ENCODE data around the gene MIX23.
A peak's percentile ranks its signal among the peaks of the same experiment; 100 is the strongest.

MIX23 gene

GRCh38 chr3:122350814-122351418, 32.1 kb downstream of the MIX23 start:
- Histone ChIP-seq H3K9me3 (ENCODE audit: control insufficient read depth, low read length) (no peaks in the 10 kb centered on the region), H3K4me1 (ENCODE audit: control insufficient read depth, insufficient read depth, low read length) (peaks cover 7% of the 10 kb centered on the region), H3K4me3 (ENCODE audit: low read length) (no peak overlapping the region)

GRCh38 chr3:122349171-122349570, 33.9 kb downstream of the MIX23 start:
- Histone ChIP-seq H3K9me3 (ENCODE audit: control insufficient read depth, low read length) (no peaks in the 10 kb centered on the region), H3K4me3 (ENCODE audit: low read length) (no peak overlapping the region), H3K4me1 (ENCODE audit: control insufficient read depth, insufficient read depth, low read length) (peaks cover 4% of the 10 kb centered on the region), H3K27me3 (replicated peaks; ENCODE audit: control insufficient read depth, insufficient read depth, low read length) (no peaks in the 10 kb centered on the region), H3K36me3 (ENCODE audit: control insufficient read depth, insufficient read depth, low read length, severe bottlenecking) (no peaks in the 10 kb centered on the region), H3K9ac (ENCODE audit: low read length) (no peak overlapping the region)
- no peak for DNase-seq (ENCODE audit: low read depth)

More at GRCh38 chr3:122350814-122351418, 32.1 kb downstream of the MIX23 start:
- DNase-seq (ENCODE audit: low read depth): peak; percentile 43
- H3K36me3 ChIP-seq (ENCODE audit: control insufficient read depth, insufficient read depth, low read length, severe bottlenecking): no peaks in the 10 kb centered on the region
- no peak overlapping the region for H3K9ac ChIP-seq (ENCODE audit: low read length)
- no peaks in the 10 kb centered on the region for H3K27me3 ChIP-seq (replicated peaks; ENCODE audit: control insufficient read depth, insufficient read depth, low read length)

GRCh38 chr3:122343654-122344053, 39.4 kb downstream of the MIX23 start:
- Histone ChIP-seq H3K9ac (ENCODE audit: low read length) (no peak overlapping the region), H3K36me3 (ENCODE audit: control insufficient read depth, insufficient read depth, low read length, severe bottlenecking) (no peaks in the 10 kb centered on the region), H3K4me3 (ENCODE audit: low read length) (no peak overlapping the region), H3K9me3 (ENCODE audit: control insufficient read depth, low read length) (peaks cover 9% of the 10 kb centered on the region), H3K27me3 (replicated peaks; ENCODE audit: control insufficient read depth, insufficient read depth, low read length) (no peaks in the 10 kb centered on the region), H3K4me1 (ENCODE audit: control insufficient read depth, insufficient read depth, low read length) (no peaks in the 10 kb centered on the region)
- DNase-seq (ENCODE audit: low read depth): no peak

GRCh38 chr3:122342803-122343202, 40.2 kb downstream of the MIX23 start:
- H3K4me1 ChIP-seq (ENCODE audit: control insufficient read depth, insufficient read depth, low read length): no peaks in the 10 kb centered on the region
- H3K9ac ChIP-seq (ENCODE audit: low read length): no peak overlapping the region
- H3K4me3 ChIP-seq (ENCODE audit: low read length): no peak overlapping the region
- H3K27me3 ChIP-seq (replicated peaks; ENCODE audit: control insufficient read depth, insufficient read depth, low read length): no peaks in the 10 kb centered on the region
- no peaks in the 10 kb centered on the region for H3K36me3 ChIP-seq (ENCODE audit: control insufficient read depth, insufficient read depth, low read length, severe bottlenecking)
- no peak for DNase-seq (ENCODE audit: low read depth)
- H3K9me3 ChIP-seq (ENCODE audit: control insufficient read depth, low read length): peaks cover 9% of the 10 kb centered on the region

- H3K4me1 ChIP-seq (ENCODE audit: control insufficient read depth, insufficient read depth, low read length): no peaks in the 10 kb centered on the region
- H3K27me3 ChIP-seq (replicated peaks; ENCODE audit: control insufficient read depth, insufficient read depth, low read length): peaks cover 14% of the 10 kb centered on the region
- H3K36me3 ChIP-seq (ENCODE audit: control insufficient read depth, insufficient read depth, low read length, severe bottlenecking): no peaks in the 10 kb centered on the region
- no peak for DNase-seq (ENCODE audit: low read depth)
- no peak overlapping the region for H3K4me3 ChIP-seq (ENCODE audit: low read length)
- no peak overlapping the region for H3K9ac ChIP-seq (ENCODE audit: low read length)
- no peaks in the 10 kb centered on the region for H3K9me3 ChIP-seq (ENCODE audit: control insufficient read depth, low read length)
These were observed 50.5 kb downstream of the MIX23 start for GRCh38 chr3:122332551-122332950.

- H3K4me3 ChIP-seq (ENCODE audit: low read length): no peak overlapping the region
- H3K36me3 ChIP-seq (ENCODE audit: control insufficient read depth, insufficient read depth, low read length, severe bottlenecking): no peaks in the 10 kb centered on the region
- peaks cover 11% of the 10 kb centered on the region for H3K27me3 ChIP-seq (replicated peaks; ENCODE audit: control insufficient read depth, insufficient read depth, low read length)
- no peaks in the 10 kb centered on the region for H3K4me1 ChIP-seq (ENCODE audit: control insufficient read depth, insufficient read depth, low read length)
- no peak for DNase-seq (ENCODE audit: low read depth)
- no peak overlapping the region for H3K9ac ChIP-seq (ENCODE audit: low read length)
- no peaks in the 10 kb centered on the region for H3K9me3 ChIP-seq (ENCODE audit: control insufficient read depth, low read length)
These were observed 51.1 kb downstream of the MIX23 start for GRCh38 chr3:122331886-122332285.

GRCh38 chr3:122325769-122326168, 57.3 kb downstream of the MIX23 start:
- Histone ChIP-seq H3K4me1 (ENCODE audit: control insufficient read depth, insufficient read depth, low read length) (peaks cover 11% of the 10 kb centered on the region), H3K9ac (ENCODE audit: low read length) (no peak overlapping the region), H3K4me3 (ENCODE audit: low read length) (peak overlapping the region; percentile 65), H3K36me3 (ENCODE audit: control insufficient read depth, insufficient read depth, low read length, severe bottlenecking) (no peaks in the 10 kb centered on the region), H3K27me3 (replicated peaks; ENCODE audit: control insufficient read depth, insufficient read depth, low read length) (peaks cover 5% of the 10 kb centered on the region), H3K9me3 (ENCODE audit: control insufficient read depth, low read length) (no peaks in the 10 kb centered on the region)
- DNase-seq (ENCODE audit: low read depth): no peak

GRCh38 chr3:122324871-122325323, 58.1 kb downstream of the MIX23 start, which contains the start of gene CSTA:
TSS of gene CSTA (plus strand) at chr3:122325248. CDS start at chr3:122325293, 45 bp downstream.
- Histone ChIP-seq H3K27me3 (replicated peaks; ENCODE audit: control insufficient read depth, insufficient read depth, low read length) (no peaks in the 10 kb centered on the region), H3K4me3 (ENCODE audit: low read length) (peak within 1 kb of the TSS; percentile 65), H3K4me1 (ENCODE audit: control insufficient read depth, insufficient read depth, low read length) (peaks cover 11% of the 10 kb centered on the region), H3K36me3 (ENCODE audit: control insufficient read depth, insufficient read depth, low read length, severe bottlenecking) (no peaks in the 10 kb centered on the region), H3K9me3 (ENCODE audit: control insufficient read depth, low read length) (no peaks in the 10 kb centered on the region), H3K9ac (ENCODE audit: low read length) (no peak within 1 kb of the TSS)
- DNase-seq (ENCODE audit: low read depth): no peak

- H3K27me3 ChIP-seq (replicated peaks; ENCODE audit: control insufficient read depth, insufficient read depth, low read length): no peaks in the 10 kb centered on the region
- H3K9ac ChIP-seq (ENCODE audit: low read length): no peak overlapping the region
- H3K9me3 ChIP-seq (ENCODE audit: control insufficient read depth, low read length): peaks cover 7% of the 10 kb centered on the region
- H3K36me3 ChIP-seq (ENCODE audit: control insufficient read depth, insufficient read depth, low read length, severe bottlenecking): no peaks in the 10 kb centered on the region
- no peak overlapping the region for H3K4me3 ChIP-seq (ENCODE audit: low read length)
- no peak for DNase-seq (ENCODE audit: low read depth)
- peaks cover 11% of the 10 kb centered on the region for H3K4me1 ChIP-seq (ENCODE audit: control insufficient read depth, insufficient read depth, low read length)
These were observed 60.6 kb downstream of the MIX23 start for GRCh38 chr3:122322095-122323075.

- Histone ChIP-seq H3K36me3 (ENCODE audit: control insufficient read depth, insufficient read depth, low read length, severe bottlenecking) (no peaks in the 10 kb centered on the region), H3K4me1 (ENCODE audit: control insufficient read depth, insufficient read depth, low read length) (peaks cover 3% of the 10 kb centered on the region), H3K27me3 (replicated peaks; ENCODE audit: control insufficient read depth, insufficient read depth, low read length) (no peaks in the 10 kb centered on the region), H3K4me3 (ENCODE audit: low read length) (no peak overlapping the region), H3K9me3 (ENCODE audit: control insufficient read depth, low read length) (peaks cover 7% of the 10 kb centered on the region), H3K9ac (ENCODE audit: low read length) (no peak overlapping the region)
- DNase-seq (ENCODE audit: low read depth): no peak
These were observed 64.4 kb downstream of the MIX23 start for GRCh38 chr3:122318620-122319019.

- Histone ChIP-seq H3K36me3 (ENCODE audit: control insufficient read depth, insufficient read depth, low read length, severe bottlenecking) (no peaks in the 10 kb centered on the region), H3K4me3 (ENCODE audit: low read length) (no peak overlapping the region), H3K9me3 (ENCODE audit: control insufficient read depth, low read length) (peaks cover 7% of the 10 kb centered on the region), H3K27me3 (replicated peaks; ENCODE audit: control insufficient read depth, insufficient read depth, low read length) (no peaks in the 10 kb centered on the region), H3K9ac (ENCODE audit: low read length) (no peak overlapping the region), H3K4me1 (ENCODE audit: control insufficient read depth, insufficient read depth, low read length) (peaks cover 11% of the 10 kb centered on the region)
- no peak for DNase-seq (ENCODE audit: low read depth)
These were observed 66.7 kb downstream of the MIX23 start for GRCh38 chr3:122316368-122316767.

Data from adipocyte (in vitro differentiated cells).